Measurements from ENCODE around the gene CHN1.

CHN1 gene

GRCh38 chr2:174870787-174871186 lies 134.4 kb downstream of the CHN1 start:
- DNase-seq (ENCODE audit: low read depth): no peak

- no peak for DNase-seq (ENCODE audit: low read depth)
Observed at GRCh38 chr2:174868878-174869277, 136.3 kb downstream of the CHN1 start.

- no peak for DNase-seq (ENCODE audit: low read depth)
Observed at GRCh38 chr2:174866421-174866820, 138.8 kb downstream of the CHN1 start.

DNA sequence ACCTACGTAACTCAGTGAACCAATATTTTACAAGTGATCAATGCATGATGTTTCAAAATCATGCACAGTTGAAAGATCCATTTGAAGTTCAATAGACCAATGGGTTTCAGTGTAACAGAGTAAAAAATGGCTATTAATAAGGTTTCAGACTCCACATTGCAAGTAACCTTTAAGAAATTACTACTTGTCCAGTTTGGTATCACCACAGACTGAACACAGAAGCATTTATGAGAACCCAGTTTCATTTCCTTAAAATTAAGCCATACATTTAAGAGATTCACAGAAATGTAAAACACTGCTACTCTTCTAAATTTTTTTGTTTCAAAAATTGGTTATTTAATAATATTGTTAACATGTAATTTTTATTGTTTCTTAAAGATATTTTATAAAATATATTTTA lies 142.0 kb downstream of the CHN1 start:
- no peak for DNase-seq (ENCODE audit: low read depth)

DNA sequence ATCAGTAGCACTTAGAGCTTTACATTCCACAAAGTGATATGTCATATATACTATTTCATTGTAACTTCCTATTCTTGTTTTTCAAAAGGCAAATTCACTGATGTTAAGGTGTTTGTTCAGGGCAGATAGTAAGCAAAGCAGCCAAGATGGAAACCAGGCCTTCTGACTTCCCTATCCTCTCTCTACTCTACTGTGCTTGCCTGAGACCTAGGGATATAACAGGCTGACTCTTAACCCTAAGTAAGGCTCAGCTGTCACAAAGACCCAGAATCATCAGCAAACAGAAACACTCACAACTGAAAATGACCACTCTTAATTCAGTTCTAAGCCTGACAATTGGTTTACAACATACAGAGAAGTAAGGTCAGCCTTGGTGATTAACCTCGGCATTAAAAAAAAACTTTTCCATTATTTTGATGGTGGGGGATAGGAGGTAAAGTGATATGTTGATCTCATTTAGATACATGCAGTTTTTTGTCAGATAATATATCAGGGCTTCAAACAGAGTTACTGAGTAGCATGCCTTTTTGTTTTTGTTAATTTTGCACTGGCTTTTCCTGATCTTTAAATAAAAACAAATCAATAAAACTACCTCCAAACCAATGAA lies 145.5 kb downstream of the CHN1 start:
- DNase-seq (ENCODE audit: low read depth): no peak

GRCh38 chr2:174858745-174859144 lies 146.4 kb downstream of the CHN1 start:
- no peak for DNase-seq (ENCODE audit: low read depth)

DNA sequence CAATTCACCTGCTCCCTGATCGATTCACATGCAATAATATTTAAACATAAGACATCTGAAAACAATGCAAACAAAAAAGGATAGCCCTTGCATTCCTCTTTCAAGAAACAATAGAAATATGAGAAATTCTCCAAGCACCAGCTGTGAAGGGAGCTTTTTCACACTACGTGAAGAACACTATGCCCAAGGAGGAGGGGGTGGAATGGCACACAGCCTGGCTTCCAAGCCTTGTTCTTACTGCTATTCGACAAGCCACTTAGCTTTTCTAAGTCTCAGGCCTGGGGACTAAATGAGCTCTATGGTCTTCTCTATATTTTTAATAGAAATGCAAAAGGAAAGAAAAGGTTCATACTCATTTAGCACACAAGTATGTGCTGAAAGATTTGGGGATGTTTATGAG lies 148.7 kb downstream of the CHN1 start:
- no peak for DNase-seq (ENCODE audit: low read depth)

DNA sequence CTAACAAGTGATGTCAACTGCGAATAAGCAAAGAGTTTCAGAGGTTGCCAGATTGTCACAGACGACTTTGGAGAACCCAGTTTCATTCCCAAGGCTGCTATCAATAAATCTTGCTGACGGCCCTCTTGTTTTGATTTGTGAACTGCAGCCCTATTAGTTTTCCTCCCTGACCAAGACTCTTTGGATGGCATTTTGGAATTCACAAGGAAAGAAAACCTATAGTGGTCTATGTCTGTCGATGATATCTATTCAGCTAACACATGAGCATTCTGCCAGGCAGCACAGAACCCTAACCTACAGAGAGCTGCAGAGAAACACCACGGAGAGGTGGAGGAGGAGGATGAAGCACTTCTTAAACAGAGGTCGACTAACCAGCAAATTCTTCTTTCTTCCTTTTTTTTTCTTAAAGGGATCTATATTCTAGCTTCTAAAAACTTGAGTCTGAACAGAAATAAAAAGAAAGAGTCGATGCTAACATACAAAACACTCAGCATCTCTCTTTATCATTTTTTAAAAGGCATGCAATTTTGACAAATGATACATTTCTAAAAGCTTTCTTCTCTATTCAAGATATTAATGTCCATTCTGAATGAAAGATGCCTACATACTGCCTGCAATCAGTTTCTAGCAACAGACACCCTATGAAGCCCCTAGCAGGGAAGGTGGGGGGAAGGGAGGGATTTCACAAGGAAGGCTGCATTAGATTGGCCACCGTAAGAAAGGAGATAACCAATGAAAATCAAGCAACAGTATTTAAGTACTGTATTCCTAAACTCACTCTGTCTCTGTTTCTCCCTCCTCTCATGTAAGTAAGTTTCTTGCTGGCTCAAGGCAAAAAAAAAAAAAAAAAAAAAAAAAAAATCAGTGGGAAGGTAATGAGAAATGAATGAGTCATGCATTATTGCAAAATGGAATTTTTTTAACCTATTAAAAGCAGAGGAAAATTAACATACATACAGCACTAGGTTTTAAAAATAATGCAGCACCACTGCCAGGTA lies 157.9 kb downstream of the CHN1 start:
- DNase-seq (ENCODE audit: low read depth): no peak

- no peak for DNase-seq (ENCODE audit: low read depth)
Observed at GRCh38 chr2:174846218-174846617, 159.0 kb downstream of the CHN1 start.

DNA sequence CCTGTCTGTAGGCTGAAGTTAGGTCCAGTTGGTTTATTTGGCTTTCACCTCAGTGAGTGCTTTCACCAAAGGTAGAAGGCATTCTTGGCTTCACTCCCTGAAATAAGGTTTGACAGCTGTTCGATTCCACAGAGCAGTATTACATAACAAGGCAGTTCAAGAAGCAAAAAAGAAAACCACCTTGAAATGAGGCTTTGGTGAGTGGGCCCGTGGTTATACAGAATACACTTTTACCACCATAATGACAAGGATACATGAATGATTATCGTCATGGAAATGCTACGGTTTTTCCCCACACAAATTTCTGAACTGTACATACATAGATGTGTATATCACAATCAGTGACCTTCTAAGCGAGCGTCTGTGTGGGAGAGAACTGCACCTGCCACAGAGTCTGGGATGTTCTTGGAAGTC lies 160.9 kb downstream of the CHN1 start:
- DNase-seq (ENCODE audit: low read depth): no peak

DNA sequence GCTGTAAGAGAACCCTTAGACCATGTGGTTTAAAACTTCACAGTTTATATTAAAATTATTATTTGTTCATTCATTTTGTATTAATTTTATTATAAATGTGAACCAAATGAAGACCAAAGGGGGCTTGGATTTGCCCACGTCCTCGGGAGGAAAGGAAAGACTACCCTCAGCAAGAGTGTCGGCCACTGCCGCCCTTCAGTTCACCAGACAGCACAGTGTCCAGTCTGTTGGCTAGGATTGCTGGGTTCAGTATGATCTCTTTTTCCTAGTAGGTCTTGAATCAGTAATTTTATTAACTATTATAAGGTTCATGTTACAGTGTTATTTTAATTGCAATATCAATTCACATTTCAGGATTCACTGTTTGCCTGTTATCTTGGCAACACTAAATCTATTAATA lies 162.7 kb downstream of the CHN1 start:
- DNase-seq (ENCODE audit: low read depth): no peak

GRCh38 chr2:174841936-174842335 lies 163.2 kb downstream of the CHN1 start:
- DNase-seq (ENCODE audit: low read depth): no peak

DNA sequence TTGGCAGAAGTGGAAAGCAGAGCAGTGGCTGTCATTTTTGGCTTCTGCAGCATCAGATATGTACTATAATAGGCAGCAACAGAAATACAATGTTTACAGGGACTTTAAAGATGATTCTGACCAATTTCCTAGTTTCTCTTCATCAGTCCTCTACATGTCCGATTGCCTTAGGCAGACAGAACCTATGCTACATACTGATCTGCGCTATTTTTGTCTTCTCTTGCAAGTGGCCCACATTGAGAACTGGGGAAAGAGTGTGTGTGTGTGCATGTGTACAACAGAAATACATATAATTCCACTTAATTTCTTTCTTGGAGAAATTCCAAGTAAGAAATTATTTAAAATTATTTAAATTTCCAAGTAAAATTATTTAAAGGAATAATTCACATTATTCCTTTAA lies 163.8 kb downstream of the CHN1 start:
- no peak for DNase-seq (ENCODE audit: low read depth)

DNA sequence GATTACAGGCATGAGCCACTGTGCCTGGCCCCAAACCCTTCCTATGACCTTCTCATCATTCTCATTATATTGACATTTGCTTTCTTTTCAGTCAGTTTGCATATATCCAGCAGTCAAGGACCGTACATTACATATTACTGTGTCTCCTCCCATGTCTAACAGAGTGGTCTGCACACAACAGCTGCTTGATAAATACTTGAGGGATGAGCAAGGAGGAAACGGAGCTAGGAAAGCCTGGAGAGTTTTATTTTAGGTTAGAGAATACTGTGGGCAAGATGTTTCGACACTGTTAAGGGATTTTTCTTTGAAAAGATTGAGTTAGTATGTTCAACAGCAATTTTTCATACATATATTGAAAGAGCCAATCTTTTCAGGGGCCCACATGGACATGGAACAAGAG lies 164.7 kb downstream of the CHN1 start:
- no peak for DNase-seq (ENCODE audit: low read depth)

- DNase-seq (ENCODE audit: low read depth): no peak
Observed at GRCh38 chr2:174839662-174840061, 165.5 kb downstream of the CHN1 start.

DNA sequence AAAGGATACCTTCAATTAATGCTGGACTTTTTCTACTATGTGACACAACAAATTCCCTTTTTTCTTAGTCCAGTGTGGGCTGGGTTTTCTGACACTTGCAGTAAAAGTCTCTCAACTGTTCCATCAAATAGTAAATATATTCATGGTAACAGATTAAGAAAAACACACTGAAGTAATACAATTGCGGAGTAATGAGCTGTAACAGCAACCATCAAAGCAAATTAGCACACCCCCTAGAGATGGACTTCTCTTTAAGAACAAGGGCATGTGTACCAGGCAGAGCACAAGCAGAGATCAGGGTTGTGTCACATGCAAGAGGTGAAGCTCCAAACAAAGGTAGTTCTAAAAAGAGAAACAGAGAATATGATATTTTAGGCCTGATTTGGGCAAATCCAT lies 168.2 kb downstream of the CHN1 start:
- DNase-seq (ENCODE audit: low read depth): no peak

GRCh38 chr2:174836377-174836994 lies 168.7 kb downstream of the CHN1 start:
- DNase-seq (ENCODE audit: low read depth): no peak

- DNase-seq (ENCODE audit: low read depth): no peak
Observed at GRCh38 chr2:174835797-174836255, 169.4 kb downstream of the CHN1 start.

GRCh38 chr2:174833737-174834136 lies 171.4 kb downstream of the CHN1 start:
- no peak for DNase-seq (ENCODE audit: low read depth)

- no peak for DNase-seq (ENCODE audit: low read depth)
Observed at GRCh38 chr2:174830561-174830960, 174.6 kb downstream of the CHN1 start.

DNA sequence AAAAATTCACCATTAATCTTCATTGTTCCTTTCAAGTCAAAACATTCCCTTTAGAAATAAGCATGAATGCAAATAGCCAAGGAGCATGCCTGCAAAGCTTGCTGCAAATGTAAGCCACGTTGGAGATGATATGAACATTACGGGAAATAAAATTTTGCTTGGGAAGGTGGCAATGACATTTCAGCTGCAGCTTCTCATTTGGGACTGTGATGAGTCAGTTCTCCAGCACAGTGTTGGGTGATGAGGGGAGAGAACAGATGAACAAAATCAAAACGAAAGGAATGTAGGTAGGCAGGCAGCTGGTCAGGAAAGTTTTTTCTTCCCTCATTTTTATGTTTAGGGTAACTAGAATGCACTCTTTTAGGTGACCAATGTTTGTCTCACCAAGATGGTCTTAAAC lies 175.6 kb downstream of the CHN1 start:
- no peak for DNase-seq (ENCODE audit: low read depth)

GRCh38 chr2:174827371-174828369 lies 177.5 kb downstream of the CHN1 start:
- DNase-seq (ENCODE audit: low read depth): no peak

All from stimulated activated CD8-positive, alpha-beta memory T cell treated with anti-CD3 and anti-CD28 coated beads, Interleukin-7, amount 100 ng/mL, for 24 hours (primary cell).